ENCODE measurements around the gene ZNF619. TPM values are rescaled to one million over a fixed set of nuclear protein-coding genes. Genes with fewer than 3 reads are reported as not detected.

The ZNF619 gene
- total RNA-seq, 1 donor from 2014 or later, result 9.1 TPM

DNA sequence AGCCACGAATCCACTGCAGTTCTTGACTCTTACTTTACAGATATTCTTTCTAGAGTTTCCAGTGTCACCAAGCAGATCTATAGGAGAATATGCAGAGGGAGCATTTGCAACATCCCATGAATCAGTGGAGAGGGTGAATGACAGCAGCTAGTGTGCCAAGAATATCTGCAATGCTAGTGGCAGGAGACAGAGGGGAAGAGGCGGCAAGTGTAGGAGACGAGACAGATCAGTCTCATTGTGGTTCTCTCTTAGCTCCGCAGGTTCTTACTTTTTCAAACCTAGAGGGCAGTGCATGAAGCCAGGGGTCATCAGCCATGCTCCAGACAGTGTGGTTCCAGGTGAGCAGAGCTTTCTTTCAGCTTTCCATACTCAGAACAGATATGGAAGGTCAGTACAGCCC is 744 bp downstream of the ZNF619 start:
- H3K27ac Mint-ChIP-seq, result peak overlapping the region; percentile 81
- H3K4me3 Mint-ChIP-seq (ENCODE audit: low read depth), result peak overlapping the region; percentile 83
- intact Hi-C loops (cut with micrococcal nuclease), result loop anchor here (1.0 kb wide), 2 partner anchors 24 to 47 kb away; partner anchors contain the start of gene ZNF621
- peaks cover 3% of the 10 kb centered on the region for H3K27me3 Mint-ChIP-seq (ENCODE audit: low read depth)
- peaks cover 29% of the 10 kb centered on the region for H3K36me3 Mint-ChIP-seq (ENCODE audit: low read depth)
- H3K4me1 Mint-ChIP-seq (ENCODE audit: low read depth), result peaks cover 17% of the 10 kb centered on the region
- no peaks in the 10 kb centered on the region for H3K9me3 Mint-ChIP-seq
- DNase-seq (ENCODE audit: low spot score), result no peak

GRCh38 chr3:40487172-40487571 is 10.2 kb downstream of the ZNF619 start:
- DNase-seq (ENCODE audit: low spot score), result no peak
- H3K27me3 Mint-ChIP-seq (ENCODE audit: low read depth), result no peaks in the 10 kb centered on the region
- peaks cover 70% of the 10 kb centered on the region for H3K36me3 Mint-ChIP-seq (ENCODE audit: low read depth)
- H3K4me1 Mint-ChIP-seq (ENCODE audit: low read depth), result peaks cover 5% of the 10 kb centered on the region
- intact Hi-C loops (cut with micrococcal nuclease), result no loop called here
- H3K9me3 Mint-ChIP-seq, result peaks cover 29% of the 10 kb centered on the region
- no peak overlapping the region for H3K27ac Mint-ChIP-seq
- H3K4me3 Mint-ChIP-seq (ENCODE audit: low read depth), result no peak overlapping the region

DNA sequence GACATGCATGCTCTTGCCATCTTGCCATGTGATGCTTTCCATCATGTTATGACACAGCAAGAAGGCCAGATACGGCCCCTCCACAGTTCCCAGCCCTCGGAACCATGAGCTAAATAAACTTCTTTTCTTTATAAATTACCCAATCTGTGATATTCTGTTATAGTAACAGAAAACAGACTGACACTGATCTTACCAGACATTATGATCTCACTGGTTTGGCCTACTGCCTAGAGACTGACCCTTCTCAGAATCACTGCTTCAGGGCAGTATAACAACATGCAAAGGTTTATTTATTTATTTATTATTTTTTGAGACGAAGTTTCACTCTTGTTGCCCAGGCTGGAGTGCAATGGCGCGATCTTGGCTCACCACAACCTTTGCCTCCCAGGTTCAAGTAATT is 14.0 kb downstream of the ZNF619 start:
- intact Hi-C loops (cut with micrococcal nuclease), result no loop called here
- H3K4me1 Mint-ChIP-seq (ENCODE audit: low read depth), result peaks cover 2% of the 10 kb centered on the region
- H3K27me3 Mint-ChIP-seq (ENCODE audit: low read depth), result no peaks in the 10 kb centered on the region
- DNase-seq (ENCODE audit: low spot score), result no peak
- peaks cover 29% of the 10 kb centered on the region for H3K9me3 Mint-ChIP-seq
- H3K4me3 Mint-ChIP-seq (ENCODE audit: low read depth), result no peak overlapping the region
- no peak overlapping the region for H3K27ac Mint-ChIP-seq
- H3K36me3 Mint-ChIP-seq (ENCODE audit: low read depth), result peaks cover 43% of the 10 kb centered on the region

DNA sequence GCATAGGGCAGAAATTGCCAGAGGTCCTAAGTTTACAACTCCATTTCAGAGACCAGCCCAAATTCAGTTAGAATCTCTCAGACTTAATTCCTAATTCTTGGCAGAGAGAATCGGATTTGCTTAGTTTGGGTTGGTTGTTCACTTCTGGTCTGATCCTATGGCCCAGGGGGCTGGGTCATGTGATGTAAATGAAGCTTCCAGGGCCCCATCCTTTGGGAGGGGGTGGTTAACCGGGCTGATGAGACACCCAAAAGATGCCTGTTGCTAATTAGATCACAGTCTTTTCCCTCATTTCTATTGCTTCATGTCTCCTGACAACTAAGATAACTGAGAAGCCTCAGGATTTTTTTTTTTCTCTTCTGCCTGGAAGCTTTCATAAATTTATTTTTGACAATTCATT is 17.8 kb downstream of the ZNF619 start:
- peaks cover 4% of the 10 kb centered on the region for H3K9me3 Mint-ChIP-seq

GRCh38 chr3:40497288-40497687 is 20.4 kb downstream of the ZNF619 start:
- Mint-ChIP-seq H3K4me1 (ENCODE audit: low read depth) (no peaks in the 10 kb centered on the region), H3K27me3 (ENCODE audit: low read depth) (no peaks in the 10 kb centered on the region), H3K4me3 (ENCODE audit: low read depth) (no peak overlapping the region), H3K9me3 (no peaks in the 10 kb centered on the region), H3K27ac (no peak overlapping the region), H3K36me3 (ENCODE audit: low read depth) (no peaks in the 10 kb centered on the region)
- intact Hi-C loops (cut with micrococcal nuclease), result no loop called here
- DNase-seq (ENCODE audit: low spot score), result no peak

More for the DNA sequence above, 17.8 kb downstream of the ZNF619 start:
- no peak overlapping the region for H3K4me3 Mint-ChIP-seq (ENCODE audit: low read depth)
- no peak for DNase-seq (ENCODE audit: low spot score)
- intact Hi-C loops (cut with micrococcal nuclease), result no loop called here
- peaks cover 9% of the 10 kb centered on the region for H3K36me3 Mint-ChIP-seq (ENCODE audit: low read depth)
- H3K4me1 Mint-ChIP-seq (ENCODE audit: low read depth), result no peaks in the 10 kb centered on the region
- no peak overlapping the region for H3K27ac Mint-ChIP-seq
- H3K27me3 Mint-ChIP-seq (ENCODE audit: low read depth), result no peaks in the 10 kb centered on the region

- H3K27me3 Mint-ChIP-seq (ENCODE audit: low read depth), result no peaks in the 10 kb centered on the region
- no peak overlapping the region for H3K27ac Mint-ChIP-seq
- H3K36me3 Mint-ChIP-seq (ENCODE audit: low read depth), result no peaks in the 10 kb centered on the region
- intact Hi-C loops (cut with micrococcal nuclease), result no loop called here
- H3K9me3 Mint-ChIP-seq, result no peaks in the 10 kb centered on the region
- no peak for DNase-seq (ENCODE audit: low spot score)
- H3K4me1 Mint-ChIP-seq (ENCODE audit: low read depth), result peaks cover 8% of the 10 kb centered on the region
- no peak overlapping the region for H3K4me3 Mint-ChIP-seq (ENCODE audit: low read depth)
Observed at GRCh38 chr3:40499952-40500351, 23.0 kb downstream of the ZNF619 start.

- no peak overlapping the region for H3K27ac Mint-ChIP-seq
- H3K36me3 Mint-ChIP-seq (ENCODE audit: low read depth), result peaks cover 5% of the 10 kb centered on the region
- DNase-seq (ENCODE audit: low spot score), result no peak
- no peaks in the 10 kb centered on the region for H3K27me3 Mint-ChIP-seq (ENCODE audit: low read depth)
- no peaks in the 10 kb centered on the region for H3K9me3 Mint-ChIP-seq
- intact Hi-C loops (cut with micrococcal nuclease), result no loop called here
- H3K4me3 Mint-ChIP-seq (ENCODE audit: low read depth), result no peak overlapping the region
- H3K4me1 Mint-ChIP-seq (ENCODE audit: low read depth), result peaks cover 23% of the 10 kb centered on the region
Observed at GRCh38 chr3:40502034-40502433, 25.1 kb downstream of the ZNF619 start.

GRCh38 chr3:40504636-40505430 is 27.9 kb downstream of the ZNF619 start:
- Mint-ChIP-seq H3K4me1 (ENCODE audit: low read depth) (peaks cover 24% of the 10 kb centered on the region), H3K36me3 (ENCODE audit: low read depth) (peaks cover 16% of the 10 kb centered on the region), H3K27ac (no peak overlapping the region), H3K9me3 (no peaks in the 10 kb centered on the region), H3K27me3 (ENCODE audit: low read depth) (no peaks in the 10 kb centered on the region), H3K4me3 (ENCODE audit: low read depth) (peak overlapping the region; percentile 87)
- intact Hi-C loops (cut with micrococcal nuclease), result no loop called here
- no peak for DNase-seq (ENCODE audit: low spot score)

- peak; percentile 28 for DNase-seq (ENCODE audit: low spot score)
- H3K27me3 Mint-ChIP-seq (ENCODE audit: low read depth), result no peaks in the 10 kb centered on the region
- H3K4me3 Mint-ChIP-seq (ENCODE audit: low read depth), result peak within 1 kb of the TSS; percentile 87
- H3K27ac Mint-ChIP-seq, result peak within 1 kb of the TSS; percentile 75
- intact Hi-C loops (cut with micrococcal nuclease), result loop anchor here (1.0 kb wide), 1 partner anchor 18 kb away; the partner anchor contains the start of gene ZNF621
- peaks cover 26% of the 10 kb centered on the region for H3K36me3 Mint-ChIP-seq (ENCODE audit: low read depth)
- H3K9me3 Mint-ChIP-seq, result no peaks in the 10 kb centered on the region
- peaks cover 24% of the 10 kb centered on the region for H3K4me1 Mint-ChIP-seq (ENCODE audit: low read depth)
Observed at GRCh38 chr3:40505599-40506462, 28.9 kb downstream of the ZNF619 start, which contains the start of gene ZNF620. TSS of gene ZNF620 (plus strand) at chr3:40506039. CDS start at chr3:40506353, 314 bp downstream.

- intact Hi-C loops (cut with micrococcal nuclease), result no loop called here
- Mint-ChIP-seq H3K4me1 (ENCODE audit: low read depth) (peaks cover 8% of the 10 kb centered on the region), H3K9me3 (no peaks in the 10 kb centered on the region), H3K36me3 (ENCODE audit: low read depth) (peaks cover 56% of the 10 kb centered on the region), H3K27ac (no peak overlapping the region), H3K27me3 (ENCODE audit: low read depth) (no peaks in the 10 kb centered on the region), H3K4me3 (ENCODE audit: low read depth) (no peak overlapping the region)
- no peak for DNase-seq (ENCODE audit: low spot score)
Observed at GRCh38 chr3:40511031-40511718, 34.3 kb downstream of the ZNF619 start.

- Mint-ChIP-seq H3K9me3 (no peaks in the 10 kb centered on the region), H3K27ac (no peak overlapping the region), H3K4me3 (ENCODE audit: low read depth) (no peak overlapping the region), H3K4me1 (ENCODE audit: low read depth) (no peaks in the 10 kb centered on the region), H3K36me3 (ENCODE audit: low read depth) (peaks cover 40% of the 10 kb centered on the region), H3K27me3 (ENCODE audit: low read depth) (no peaks in the 10 kb centered on the region)
- intact Hi-C loops (cut with micrococcal nuclease), result no loop called here
- DNase-seq (ENCODE audit: low spot score), result no peak
Observed at GRCh38 chr3:40516201-40516600, 39.3 kb downstream of the ZNF619 start.

DNA sequence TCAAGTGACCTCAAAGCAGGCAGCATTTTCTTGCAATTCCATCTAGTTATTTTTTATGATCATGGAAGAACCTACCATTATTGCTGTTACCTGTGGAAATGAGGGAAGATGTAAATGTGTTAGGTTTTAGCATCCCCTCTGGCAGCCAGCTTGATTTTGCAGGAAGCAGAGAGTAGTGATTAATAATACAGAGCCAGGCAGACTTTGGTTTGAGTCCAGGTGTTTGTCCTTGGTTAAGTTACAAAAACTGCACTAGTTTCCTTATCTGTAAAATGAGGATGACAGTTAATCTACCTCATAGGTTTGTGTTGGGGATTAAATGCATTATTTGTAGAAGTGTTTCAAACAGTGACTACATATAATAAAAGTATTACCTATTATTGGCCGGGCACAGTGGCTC is 41.1 kb downstream of the ZNF619 start:
- no peaks in the 10 kb centered on the region for H3K27me3 Mint-ChIP-seq (ENCODE audit: low read depth)
- no peak for DNase-seq (ENCODE audit: low spot score)
- intact Hi-C loops (cut with micrococcal nuclease), result no loop called here
- H3K4me1 Mint-ChIP-seq (ENCODE audit: low read depth), result no peaks in the 10 kb centered on the region
- H3K36me3 Mint-ChIP-seq (ENCODE audit: low read depth), result peaks cover 32% of the 10 kb centered on the region
- H3K4me3 Mint-ChIP-seq (ENCODE audit: low read depth), result no peak overlapping the region
- H3K9me3 Mint-ChIP-seq, result no peaks in the 10 kb centered on the region
- H3K27ac Mint-ChIP-seq, result no peak overlapping the region

Measured in activated T-helper 2 cell treated with anti-CD3 and anti-CD28 coated beads, Interferon-gamma antibody, Interleukin-2, Interleukin-4, amounts not matched to agents 10 μg/mL and 5 μg/mL and 100 μg/mL, durations not matched to agents 14 hours and 24 hours and 36 hours (primary cell).